Tibial nerve (tissue), 3 donors: ENCODE measurements around the gene TMPRSS12.

Experiments used
- POLR2A ChIP-seq, 2 donors: fragments of 450-650 bp; IDR thresholded peaks; one replicate each; pipeline ENCODE4 v1.6.1; 2017; ENCODE audit warnings: antibody characterized with exemption in 2 of 2, mild to moderate bottlenecking in 2 of 2, moderate library complexity in 2 of 2
- TF ChIP-seq, protein P1 (sequence below), 5 experiments: fragments of 200-600 bp in 3 of 5; fragments of 450-650 bp in 2 of 5; sonication (generic) in 3 of 5; IDR thresholded peaks; one replicate each; pipeline ENCODE4 v1.5.1; 2016 to 2019; ENCODE audit warnings: antibody characterized with exemption in 5 of 5, mild to moderate bottlenecking in 3 of 5, moderate library complexity in 2 of 5

DNA sequence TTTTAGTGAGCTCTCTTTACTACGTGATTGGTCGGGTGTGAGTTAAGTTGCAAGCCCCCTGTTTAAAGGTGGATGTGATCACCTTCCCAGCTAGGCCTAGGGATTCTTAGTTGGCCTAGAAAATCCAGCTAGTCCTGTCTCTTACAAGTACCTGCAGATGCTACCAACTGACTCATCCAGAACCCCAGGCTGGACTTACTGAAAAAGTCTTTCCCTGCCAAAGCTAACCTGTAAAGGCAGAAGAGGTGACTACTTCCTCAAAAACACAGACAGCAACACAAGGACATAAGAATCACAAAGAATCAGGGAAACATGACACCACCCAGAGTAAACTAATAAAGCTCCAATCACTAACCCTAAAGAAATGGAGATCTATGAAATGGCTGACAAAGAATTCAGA lies 70.5 kb downstream of the TMPRSS12 start:
- TF ChIP-seq, protein P1, sequence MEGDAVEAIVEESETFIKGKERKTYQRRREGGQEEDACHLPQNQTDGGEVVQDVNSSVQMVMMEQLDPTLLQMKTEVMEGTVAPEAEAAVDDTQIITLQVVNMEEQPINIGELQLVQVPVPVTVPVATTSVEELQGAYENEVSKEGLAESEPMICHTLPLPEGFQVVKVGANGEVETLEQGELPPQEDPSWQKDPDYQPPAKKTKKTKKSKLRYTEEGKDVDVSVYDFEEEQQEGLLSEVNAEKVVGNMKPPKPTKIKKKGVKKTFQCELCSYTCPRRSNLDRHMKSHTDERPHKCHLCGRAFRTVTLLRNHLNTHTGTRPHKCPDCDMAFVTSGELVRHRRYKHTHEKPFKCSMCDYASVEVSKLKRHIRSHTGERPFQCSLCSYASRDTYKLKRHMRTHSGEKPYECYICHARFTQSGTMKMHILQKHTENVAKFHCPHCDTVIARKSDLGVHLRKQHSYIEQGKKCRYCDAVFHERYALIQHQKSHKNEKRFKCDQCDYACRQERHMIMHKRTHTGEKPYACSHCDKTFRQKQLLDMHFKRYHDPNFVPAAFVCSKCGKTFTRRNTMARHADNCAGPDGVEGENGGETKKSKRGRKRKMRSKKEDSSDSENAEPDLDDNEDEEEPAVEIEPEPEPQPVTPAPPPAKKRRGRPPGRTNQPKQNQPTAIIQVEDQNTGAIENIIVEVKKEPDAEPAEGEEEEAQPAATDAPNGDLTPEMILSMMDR (IDR thresholded peaks at IDR 0.05), result no peak
- TF ChIP-seq POLR2A (IDR thresholded peaks at IDR 0.05), result no peak
